Measurements from ENCODE around the gene ATP11A.

DNA sequence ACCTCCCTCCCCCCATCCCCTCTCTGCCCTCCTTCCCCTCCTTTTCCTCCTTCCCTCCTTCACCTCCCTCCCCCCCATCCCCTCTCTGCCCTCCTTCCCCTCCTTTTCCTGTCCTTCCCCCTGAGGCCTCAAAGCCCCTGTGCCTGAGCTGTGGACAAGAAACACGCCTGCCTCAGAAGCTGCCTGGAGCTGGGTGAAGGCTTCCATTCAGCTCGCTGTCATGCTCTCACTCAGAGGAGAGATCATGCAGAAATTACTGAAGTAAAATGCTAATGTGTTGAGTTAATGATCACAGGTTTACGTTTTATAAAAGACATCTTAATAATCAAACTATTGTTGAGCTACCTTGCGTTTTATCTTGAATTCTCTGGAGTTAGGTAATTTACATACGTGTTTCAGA lies 114.5 kb downstream of the ATP11A start:
- TF ChIP-seq POLR2AphosphoS5 (IDR thresholded peaks at IDR 0.05) (no peak), POLR2A (IDR thresholded peaks at IDR 0.05) (no peak)
- TF ChIP-seq, protein P1, sequence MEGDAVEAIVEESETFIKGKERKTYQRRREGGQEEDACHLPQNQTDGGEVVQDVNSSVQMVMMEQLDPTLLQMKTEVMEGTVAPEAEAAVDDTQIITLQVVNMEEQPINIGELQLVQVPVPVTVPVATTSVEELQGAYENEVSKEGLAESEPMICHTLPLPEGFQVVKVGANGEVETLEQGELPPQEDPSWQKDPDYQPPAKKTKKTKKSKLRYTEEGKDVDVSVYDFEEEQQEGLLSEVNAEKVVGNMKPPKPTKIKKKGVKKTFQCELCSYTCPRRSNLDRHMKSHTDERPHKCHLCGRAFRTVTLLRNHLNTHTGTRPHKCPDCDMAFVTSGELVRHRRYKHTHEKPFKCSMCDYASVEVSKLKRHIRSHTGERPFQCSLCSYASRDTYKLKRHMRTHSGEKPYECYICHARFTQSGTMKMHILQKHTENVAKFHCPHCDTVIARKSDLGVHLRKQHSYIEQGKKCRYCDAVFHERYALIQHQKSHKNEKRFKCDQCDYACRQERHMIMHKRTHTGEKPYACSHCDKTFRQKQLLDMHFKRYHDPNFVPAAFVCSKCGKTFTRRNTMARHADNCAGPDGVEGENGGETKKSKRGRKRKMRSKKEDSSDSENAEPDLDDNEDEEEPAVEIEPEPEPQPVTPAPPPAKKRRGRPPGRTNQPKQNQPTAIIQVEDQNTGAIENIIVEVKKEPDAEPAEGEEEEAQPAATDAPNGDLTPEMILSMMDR (IDR thresholded peaks at IDR 0.05 in 8 of 11, conservative IDR thresholded peaks at IDR 0.05 in 3 of 11) = no peak
